Head of caudate nucleus (tissue), 42 donors: ENCODE measurements around the gene CDH18.

Experiments used
- DNase-seq, 42 donors: peaks; one replicate each; pipeline versions ENCODE4 v3.0.0 to v3.0.0-alpha.2; 2020 to 2021; ENCODE audit warnings: mixed read lengths in 7 of 42
- intact Hi-C: fragments of 100-400 bp; cut with DNase I; formaldehyde crosslinking; loops from one replicate; pipeline ENCODE4 v1.15.0; 2022

The CDH18 gene

DNA sequence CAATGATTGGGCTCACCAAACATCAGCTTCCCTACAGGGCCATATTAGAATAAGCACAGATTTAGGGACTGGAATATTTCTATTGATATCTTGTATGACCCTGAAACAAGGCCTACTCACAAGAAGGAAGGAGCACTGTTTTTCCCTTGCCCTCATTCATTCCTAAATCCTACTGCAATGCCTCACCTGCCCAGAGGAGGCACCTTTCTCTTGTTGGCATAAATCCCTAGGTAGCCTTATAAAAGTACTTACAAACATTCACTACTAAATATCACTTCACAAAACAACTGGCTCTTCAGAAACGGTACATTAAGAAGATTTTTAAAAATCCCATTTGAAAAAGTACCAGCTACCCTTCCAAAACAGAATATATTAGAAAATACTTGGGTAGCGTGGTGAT lies 449.4 kb downstream of the CDH18 start:
- intact Hi-C loops: no loop called here
- no peak for DNase-seq

GRCh38 chr5:19536387-19536786 lies 451.6 kb downstream of the CDH18 start:
- DNase-seq: no peak
- intact Hi-C loops: no loop called here

DNA sequence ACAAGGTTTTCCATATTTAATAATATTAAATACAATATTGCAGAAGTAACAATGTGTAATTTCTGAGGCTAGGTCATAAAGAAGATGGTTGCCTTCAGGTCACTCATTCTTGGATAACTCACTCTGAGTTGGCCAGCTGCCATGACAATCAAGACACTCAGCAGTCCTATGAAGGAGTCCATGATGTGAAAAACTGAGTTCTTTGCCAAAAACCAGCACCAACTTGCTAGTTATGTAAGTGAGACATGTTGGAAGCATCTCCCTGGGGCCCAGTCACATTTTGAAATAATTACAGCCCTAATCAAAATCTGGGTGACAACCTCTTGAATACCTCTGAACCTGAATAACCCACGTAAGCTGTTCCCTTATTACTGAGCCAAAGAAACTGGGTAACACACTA lies 453.2 kb downstream of the CDH18 start:
- DNase-seq: no peak
- intact Hi-C loops: no loop called here

DNA sequence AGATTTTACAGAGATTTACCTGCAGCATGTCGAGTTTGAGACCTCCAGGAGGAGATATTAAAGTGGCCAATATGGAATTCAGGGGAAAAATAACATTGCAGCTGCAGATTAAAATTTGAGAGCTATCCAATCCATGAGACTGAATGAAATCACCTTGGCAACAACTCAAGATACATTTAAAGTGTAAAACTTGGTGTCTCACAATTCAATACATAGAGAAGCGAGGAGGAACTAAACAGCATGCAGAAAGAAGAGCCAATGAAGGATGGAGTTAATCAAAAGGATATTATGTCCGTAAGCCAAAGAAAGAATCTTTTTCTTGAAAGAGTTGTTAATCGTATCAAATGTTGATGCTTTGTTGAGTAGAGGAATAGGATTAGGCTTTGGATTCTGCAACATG lies 455.1 kb downstream of the CDH18 start:
- intact Hi-C loops: no loop called here
- no peak for DNase-seq

DNA sequence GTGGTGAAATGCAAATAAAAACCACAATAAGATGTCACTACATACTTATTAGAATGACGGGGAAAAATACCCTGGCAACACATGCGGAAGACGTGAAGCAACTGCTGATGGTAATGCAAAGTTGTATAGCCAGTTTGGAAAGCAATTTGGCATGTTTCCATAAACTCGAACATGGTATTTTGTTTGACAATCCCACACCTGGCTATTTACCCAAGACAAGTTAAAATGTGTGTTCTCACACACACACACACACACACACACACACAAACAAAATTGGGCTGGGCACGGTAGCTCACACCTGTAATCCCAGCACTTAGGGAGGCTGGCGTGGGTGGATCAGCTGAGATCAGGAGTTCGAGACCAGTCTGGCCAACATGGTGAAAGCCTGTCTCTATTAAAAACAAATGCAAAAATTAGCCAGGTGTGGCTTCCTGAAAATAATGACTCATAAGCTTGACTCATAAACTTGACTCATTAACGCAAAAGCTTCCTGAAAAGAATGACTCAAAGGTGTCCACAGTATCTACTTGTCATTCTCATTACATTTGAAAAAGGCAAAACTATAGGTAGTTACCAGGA lies 456.5 kb downstream of the CDH18 start:
- intact Hi-C loops: no loop called here
- DNase-seq: no peak

GRCh38 chr5:19519448-19519847 lies 468.6 kb downstream of the CDH18 start:
- DNase-seq: no peak
- intact Hi-C loops: no loop called here

DNA sequence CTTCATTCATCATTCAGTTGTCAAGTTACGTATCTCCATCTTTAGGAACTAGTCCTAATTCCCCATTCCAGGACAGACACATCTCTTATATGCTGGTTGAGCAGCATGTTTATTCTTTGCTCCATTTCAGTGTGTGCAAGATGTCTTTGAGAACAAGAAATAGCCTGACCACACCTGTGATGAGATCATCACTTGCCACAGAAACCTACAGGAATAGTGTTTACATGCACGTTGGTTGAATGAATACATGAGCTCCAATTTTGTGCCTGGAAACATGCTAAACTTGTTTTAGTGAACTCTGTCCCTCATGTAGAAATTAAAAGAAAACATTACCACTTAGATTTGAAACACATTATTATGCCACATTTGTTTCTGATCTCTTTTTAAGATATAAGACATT lies 489.1 kb downstream of the CDH18 start:
- intact Hi-C loops: no loop called here
- no peak for DNase-seq

DNA sequence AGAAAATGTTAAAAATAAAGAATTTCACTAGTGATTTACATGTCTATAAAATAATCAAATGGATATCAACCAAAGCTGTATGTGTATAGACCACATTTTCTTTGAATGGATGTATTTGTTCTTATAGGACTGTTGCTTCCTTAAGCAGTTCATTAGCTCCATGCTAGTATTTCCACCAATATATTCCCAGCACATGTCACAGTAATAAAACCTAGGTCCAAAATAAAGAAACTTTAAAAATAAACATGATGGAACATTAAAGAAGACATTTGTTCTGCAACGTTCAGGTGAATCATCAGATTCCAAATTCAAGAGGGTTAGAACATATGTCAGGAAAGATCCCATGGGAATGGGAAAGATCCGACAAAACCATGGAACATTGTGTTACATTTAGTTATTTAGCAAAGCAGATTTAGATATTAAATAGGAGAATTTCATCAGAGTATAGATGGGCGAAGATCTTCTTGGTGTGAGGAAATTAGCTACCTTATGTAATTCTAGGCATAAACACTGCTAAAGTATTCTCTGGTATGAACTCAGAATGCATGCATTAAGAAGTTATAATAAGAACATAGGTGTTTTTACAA lies 490.7 kb downstream of the CDH18 start:
- intact Hi-C loops: no loop called here

GRCh38 chr5:19496056-19496455 lies 491.9 kb downstream of the CDH18 start:
- DNase-seq: no peak
- intact Hi-C loops: no loop called here

More for the DNA sequence above, 490.7 kb downstream of the CDH18 start:
- no peak for DNase-seq

GRCh38 chr5:19492861-19493260 lies 495.1 kb downstream of the CDH18 start:
- no peak for DNase-seq
- intact Hi-C loops: no loop called here

DNA sequence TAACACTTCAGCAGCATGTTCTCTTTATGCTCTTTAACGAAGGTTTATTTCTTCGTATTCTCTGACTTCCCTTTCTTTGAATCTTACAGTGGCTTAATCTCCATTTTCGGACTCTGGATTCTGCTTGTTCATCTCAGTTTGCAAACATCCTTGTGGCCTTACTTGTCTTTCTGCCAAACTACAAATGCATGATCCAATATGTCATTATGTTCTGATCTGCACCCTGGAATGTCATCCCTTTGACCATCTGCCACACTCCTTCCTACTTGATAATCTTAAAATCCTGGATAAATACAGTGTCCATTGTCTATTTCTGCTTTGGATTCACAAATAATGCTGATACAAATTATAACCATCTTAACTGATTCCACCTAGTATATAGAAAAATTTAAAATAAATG lies 499.2 kb downstream of the CDH18 start:
- no peak for DNase-seq
- intact Hi-C loops: no loop called here

- intact Hi-C loops: no loop called here
- DNase-seq: no peak
Measured at GRCh38 chr5:19487480-19487879, 500.5 kb downstream of the CDH18 start.

GRCh38 chr5:19479562-19479961 lies 508.4 kb downstream of the CDH18 start:
- no peak for DNase-seq
- intact Hi-C loops: no loop called here

GRCh38 chr5:19462019-19462418 lies 526.0 kb downstream of the CDH18 start:
- peak in 9 of 42 donors; percentile 9 to 57 (median 36) for DNase-seq
- intact Hi-C loops: no loop called here

GRCh38 chr5:19424506-19424905 lies 563.5 kb downstream of the CDH18 start:
- intact Hi-C loops: no loop called here
- DNase-seq: no peak
